ENCODE measurements around the gene SENP3. TPM values are rescaled to one million over a fixed set of nuclear protein-coding genes. Genes with fewer than 3 reads are reported as not detected.

The SENP3 gene
- total and polyA plus RNA-seq, 12 donors: 28.4 to 72.4 (median 43.9) TPM

DNA sequence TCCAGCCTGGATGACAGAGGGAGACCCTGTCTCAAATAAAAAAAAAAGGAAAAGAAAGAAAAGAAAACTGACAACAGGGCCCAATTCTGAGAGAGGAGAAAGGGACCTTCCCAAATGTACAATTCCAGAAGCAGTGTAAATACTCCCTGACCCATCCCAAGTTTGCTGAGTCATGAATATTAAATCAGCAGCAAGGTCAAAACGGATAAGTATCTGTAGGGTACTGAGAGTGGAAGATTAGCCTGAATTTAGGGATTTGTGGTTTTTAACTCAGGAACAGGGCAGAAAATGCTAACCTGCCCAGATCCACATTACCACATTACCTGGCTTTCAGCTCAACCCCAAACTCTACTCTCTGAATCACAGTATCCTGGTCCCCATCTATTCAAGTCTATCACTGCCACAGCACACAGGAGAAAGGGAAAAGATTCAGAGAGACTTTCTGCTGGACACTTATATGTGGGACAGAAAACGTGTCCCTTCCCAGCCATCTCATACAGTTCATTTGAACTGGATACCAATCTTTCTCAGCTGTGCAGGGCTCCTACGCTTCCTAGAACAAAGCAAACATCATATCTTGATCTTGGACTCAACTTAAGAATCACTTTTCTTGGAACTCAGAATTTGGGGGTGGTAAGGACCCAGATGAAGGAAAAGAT is 50.0 kb downstream of the SENP3 start:
- WGBS, 4 donors: 38 to 48% (median 44%) methylated on average over 3 of the region's 3 CpGs
- Histone ChIP-seq H3K27ac (peak overlapping the region in 4 of 5 donors; percentile 20 to 75 (median 68)), H3K9me3 (replicated peaks in 1 of 3) (no peaks in the 10 kb centered on the region), H3K4me3 (peak overlapping the region in 1 of 4 donors; percentile 21), H3K36me3 (replicated peaks in 1 of 2) (peaks cover 0 to 10% of the 10 kb centered on the region in 2 donors), H3K4me1 (replicated peaks in 1 of 2) (peaks cover 30 to 51% of the 10 kb centered on the region in 2 donors), H3K27me3 (no peaks in the 10 kb centered on the region)
- TF ChIP-seq POLR2A (IDR thresholded peaks at IDR 0.05): peak in 1 of 2 donors; percentile 10
- TF ChIP-seq, protein P1, sequence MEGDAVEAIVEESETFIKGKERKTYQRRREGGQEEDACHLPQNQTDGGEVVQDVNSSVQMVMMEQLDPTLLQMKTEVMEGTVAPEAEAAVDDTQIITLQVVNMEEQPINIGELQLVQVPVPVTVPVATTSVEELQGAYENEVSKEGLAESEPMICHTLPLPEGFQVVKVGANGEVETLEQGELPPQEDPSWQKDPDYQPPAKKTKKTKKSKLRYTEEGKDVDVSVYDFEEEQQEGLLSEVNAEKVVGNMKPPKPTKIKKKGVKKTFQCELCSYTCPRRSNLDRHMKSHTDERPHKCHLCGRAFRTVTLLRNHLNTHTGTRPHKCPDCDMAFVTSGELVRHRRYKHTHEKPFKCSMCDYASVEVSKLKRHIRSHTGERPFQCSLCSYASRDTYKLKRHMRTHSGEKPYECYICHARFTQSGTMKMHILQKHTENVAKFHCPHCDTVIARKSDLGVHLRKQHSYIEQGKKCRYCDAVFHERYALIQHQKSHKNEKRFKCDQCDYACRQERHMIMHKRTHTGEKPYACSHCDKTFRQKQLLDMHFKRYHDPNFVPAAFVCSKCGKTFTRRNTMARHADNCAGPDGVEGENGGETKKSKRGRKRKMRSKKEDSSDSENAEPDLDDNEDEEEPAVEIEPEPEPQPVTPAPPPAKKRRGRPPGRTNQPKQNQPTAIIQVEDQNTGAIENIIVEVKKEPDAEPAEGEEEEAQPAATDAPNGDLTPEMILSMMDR (IDR thresholded peaks at IDR 0.05): no peak
- intact Hi-C loops (cut with DNase I): no loop called here
- DNase-seq: no peak

GRCh38 chr17:7612294-7612640 is 50.5 kb downstream of the SENP3 start:
- Histone ChIP-seq H3K4me3 (no peak overlapping the region), H3K27me3 (no peaks in the 10 kb centered on the region), H3K36me3 (replicated peaks in 1 of 2) (peaks cover 0 to 10% of the 10 kb centered on the region in 2 donors), H3K9me3 (replicated peaks in 1 of 3) (no peaks in the 10 kb centered on the region), H3K4me1 (replicated peaks in 1 of 2) (peaks cover 30 to 51% of the 10 kb centered on the region in 2 donors), H3K27ac (peak overlapping the region in 3 of 5 donors; percentile 20 to 70 (median 66))
- 87 to 96% (median 92%) methylated on average over 1 of the region's 1 CpG for WGBS, 4 donors
- no peak for TF ChIP-seq POLR2A (IDR thresholded peaks at IDR 0.05)
- TF ChIP-seq, protein P1 (IDR thresholded peaks at IDR 0.05): no peak
- DNase-seq: no peak
- intact Hi-C loops (cut with DNase I): no loop called here

DNA sequence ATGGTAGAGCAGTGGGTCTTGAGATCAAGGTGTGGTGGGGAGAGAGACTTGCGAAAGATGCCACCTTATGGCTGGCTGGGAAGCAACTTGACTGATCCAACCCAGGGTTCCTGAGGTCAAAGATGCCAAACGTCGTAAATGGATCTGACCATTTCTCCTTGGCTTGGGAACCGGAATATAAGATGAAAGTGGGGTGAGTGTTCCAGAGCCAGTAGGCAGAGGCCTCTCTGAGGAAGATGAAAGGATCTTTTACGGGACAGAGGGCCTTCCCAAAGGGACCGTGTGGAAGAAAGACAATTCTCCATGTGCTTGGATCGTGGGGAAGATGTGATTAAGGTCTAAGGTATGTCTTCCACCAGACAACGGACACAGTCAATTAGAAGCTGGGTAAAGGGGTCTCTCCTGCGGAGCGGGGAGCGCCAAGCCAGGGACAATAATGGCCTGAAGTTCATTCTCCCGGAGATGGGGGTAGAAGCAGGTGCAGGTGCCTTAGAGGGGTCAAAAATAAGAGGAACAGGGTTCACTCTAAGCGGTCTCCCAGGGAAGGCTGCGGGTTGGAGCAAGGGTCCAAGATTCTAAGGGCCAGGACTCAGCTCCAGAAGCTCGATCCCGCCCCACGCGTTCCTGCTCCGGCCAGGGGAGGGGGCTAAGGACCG is 52.2 kb downstream of the SENP3 start:
- intact Hi-C loops (cut with DNase I): no loop called here
- no peak for DNase-seq
- Histone ChIP-seq H3K36me3 (replicated peaks in 1 of 2) (peaks cover 0 to 10% of the 10 kb centered on the region in 2 donors), H3K27me3 (no peaks in the 10 kb centered on the region), H3K4me3 (peak overlapping the region in 3 of 4 donors; percentile 13 to 92 (median 54)), H3K27ac (peak overlapping the region in 4 of 5 donors; percentile 83 to 100 (median 94)), H3K4me1 (replicated peaks in 1 of 2) (peaks cover 30 to 50% of the 10 kb centered on the region in 2 donors), H3K9me3 (replicated peaks in 1 of 3) (no peaks in the 10 kb centered on the region)
- 7 to 13% (median 7%) methylated on average over 14 to 20 of the region's 20 CpGs for WGBS, 4 donors
- no peak for TF ChIP-seq POLR2A (IDR thresholded peaks at IDR 0.05)

DNA sequence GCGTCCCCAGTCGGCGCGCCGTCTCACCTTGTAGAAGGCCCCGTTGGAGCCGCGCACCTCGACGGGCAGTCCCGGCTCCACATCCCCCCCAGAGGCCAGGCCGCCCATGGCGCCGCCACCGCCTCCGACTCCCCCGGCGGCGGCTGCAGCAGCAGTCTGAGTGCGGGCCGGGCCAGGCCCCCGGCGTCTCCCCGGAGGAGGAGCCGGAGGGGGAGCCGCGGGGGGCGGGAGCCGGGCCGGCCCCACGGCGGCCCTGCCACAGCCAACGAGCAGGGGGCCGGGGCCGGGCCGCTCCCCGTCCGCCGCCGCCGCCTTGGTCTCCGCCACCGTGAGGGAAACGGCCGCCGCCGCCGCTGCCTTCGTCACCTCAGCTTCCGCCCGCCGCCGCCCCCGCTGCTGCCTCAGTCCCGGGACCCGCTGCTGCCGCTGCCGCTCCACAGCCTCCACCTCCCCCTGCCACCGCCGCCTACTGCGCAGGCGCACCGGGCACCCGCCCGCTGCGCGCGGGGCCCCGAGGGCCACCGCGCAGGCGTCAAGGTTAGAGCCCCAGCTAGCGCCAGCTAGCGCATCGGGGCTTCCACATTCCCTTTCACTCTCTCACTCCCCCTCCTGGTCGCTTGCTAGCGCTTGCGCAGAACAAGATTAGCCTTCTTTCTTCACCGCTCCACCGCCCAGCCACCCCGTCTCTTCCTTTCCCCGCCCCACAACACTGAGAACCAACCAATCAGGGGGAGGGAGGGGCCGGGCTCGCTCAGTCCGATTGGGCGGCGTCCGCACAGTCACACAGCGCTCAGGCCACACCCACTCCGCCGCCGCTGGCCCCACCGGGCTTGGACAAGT is 52.9 kb downstream of the SENP3 start, which contains the start of gene FXR2:
Gene FXR2, minus strand, starts transcription at position 473 of the 840 bp plus-strand sequence. Its CDS starts 365 bp downstream, at position 108.
- TF ChIP-seq, protein P1 (IDR thresholded peaks at IDR 0.05): peak; percentile 43 to 82 (median 53)
- TF ChIP-seq POLR2A (IDR thresholded peaks at IDR 0.05): peak; percentile 74 to 91
- WGBS, 4 donors: 0 to 1% (median 1%) methylated on average over 5 to 93 of the region's 93 CpGs
- Histone ChIP-seq H3K9me3 (replicated peaks in 1 of 3) (no peaks in the 10 kb centered on the region), H3K4me3 (peak within 1 kb of the TSS in 3 of 4 donors; percentile 13 to 92 (median 54)), H3K27me3 (no peaks in the 10 kb centered on the region), H3K27ac (peak within 1 kb of the TSS; percentile 39 to 100 (median 93)), H3K4me1 (replicated peaks in 1 of 2) (peaks cover 30 to 43% of the 10 kb centered on the region in 2 donors), H3K36me3 (replicated peaks in 1 of 2) (peaks cover 0 to 10% of the 10 kb centered on the region in 2 donors)
- peak; percentile 99 to 100 (median 100) for DNase-seq
- intact Hi-C loops (cut with DNase I): no loop called here

Measured in adrenal gland (tissue), 12 donors.